Astrocyte of the spinal cord (primary cell): ENCODE results near the gene BRSK1.
"Not testable (repeated sequence)": the region's sequence is repeated elsewhere in the genome, so short reads cannot be mapped to it uniquely, and the experiment has no call there.

ENCODE experiments used
- DNase-seq: peaks from one replicate; pipeline ENCODE4 v3.0.0; 2011; ENCODE audit warnings: low read depth, low spot score
- H3K4me3 ChIP-seq: 2 replicates; pipeline ENCODE4 v1.5.1; 2011; ENCODE audit warnings: low read depth, mild to moderate bottlenecking, low read length, moderate library complexity
- CTCF ChIP-seq: IDR thresholded peaks from 2 replicates; pipeline ENCODE4 v1.5.1; 2012; ENCODE audit warnings: low read depth, mild to moderate bottlenecking, low read length, inconsistent platforms
- in situ Hi-C: cut with HindIII; loops from 2 replicates; pipeline ENCODE4 v1.10.0; 2017; ENCODE audit warnings: low sequenced_read_pairs

The BRSK1 gene

GRCh38 chr19:55324662-55325061 is 40.9 kb downstream of the BRSK1 start:
- no peak for TF ChIP-seq CTCF
- H3K4me3 ChIP-seq = no peak overlapping the region
- DNase-seq = no peak
- in situ Hi-C loops = no loop called here

DNA sequence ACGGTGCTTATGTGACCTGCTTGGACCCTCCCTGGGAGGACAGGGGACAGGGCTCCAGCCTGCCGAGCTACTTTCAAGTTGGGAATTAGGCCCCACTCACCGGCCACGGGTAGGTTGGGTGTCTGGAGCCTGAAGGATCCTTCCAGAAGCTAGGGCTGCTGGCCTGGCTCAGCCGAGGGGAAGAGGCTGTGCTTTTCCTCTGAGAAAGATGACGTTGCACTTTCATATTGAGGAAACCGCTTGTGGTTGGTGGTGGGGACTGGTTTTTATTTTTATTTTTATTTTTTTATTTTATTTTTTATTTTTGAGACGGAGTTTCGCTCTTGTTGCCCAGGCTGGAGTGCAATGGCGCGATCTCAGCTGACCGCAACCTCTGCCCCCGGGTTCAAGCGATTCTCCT is 41.4 kb downstream of the BRSK1 start, which contains the start of gene TMEM150B:
TMEM150B (minus strand) TSS at position 170 of the 400 bp plus-strand sequence. CDS start 4,305 bp downstream, outside the sequence.
- no peak for TF ChIP-seq CTCF
- no peak for DNase-seq
- no peak within 1 kb of the TSS for H3K4me3 ChIP-seq
- in situ Hi-C loops = no loop called here

GRCh38 chr19:55328774-55329318 is 45.0 kb downstream of the BRSK1 start:
- DNase-seq, H3K4me3 ChIP-seq, in situ Hi-C loops: not testable (repeated sequence)

DNA sequence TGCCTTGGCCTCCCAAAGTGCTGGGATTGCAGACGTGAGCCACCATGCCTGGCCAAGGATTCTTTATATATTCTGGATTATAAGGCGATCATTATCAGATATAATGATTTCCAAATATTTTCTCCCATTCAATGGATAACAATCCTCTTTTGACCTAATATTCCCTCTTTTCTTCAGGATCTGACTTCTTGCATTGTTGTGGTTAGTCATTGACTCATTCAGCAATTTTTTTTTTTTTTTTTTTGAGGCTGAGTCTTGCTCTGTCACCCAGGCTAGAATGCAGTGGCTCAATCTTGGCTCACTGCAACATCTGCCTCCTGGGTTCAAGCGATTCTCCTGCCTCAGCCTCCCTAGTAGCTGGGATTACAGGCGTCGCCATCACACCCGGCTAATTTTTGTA is 46.0 kb downstream of the BRSK1 start:
- H3K4me3 ChIP-seq, in situ Hi-C loops, DNase-seq: not testable (repeated sequence)

- DNase-seq = no peak
- in situ Hi-C loops = no loop called here
- TF ChIP-seq CTCF = no peak
- H3K4me3 ChIP-seq = no peak overlapping the region
Observed at GRCh38 chr19:55333870-55334269, 50.1 kb downstream of the BRSK1 start.

GRCh38 chr19:55336101-55336500 is 52.3 kb downstream of the BRSK1 start:
- in situ Hi-C loops = no loop called here
- H3K4me3 ChIP-seq = no peak overlapping the region

DNA sequence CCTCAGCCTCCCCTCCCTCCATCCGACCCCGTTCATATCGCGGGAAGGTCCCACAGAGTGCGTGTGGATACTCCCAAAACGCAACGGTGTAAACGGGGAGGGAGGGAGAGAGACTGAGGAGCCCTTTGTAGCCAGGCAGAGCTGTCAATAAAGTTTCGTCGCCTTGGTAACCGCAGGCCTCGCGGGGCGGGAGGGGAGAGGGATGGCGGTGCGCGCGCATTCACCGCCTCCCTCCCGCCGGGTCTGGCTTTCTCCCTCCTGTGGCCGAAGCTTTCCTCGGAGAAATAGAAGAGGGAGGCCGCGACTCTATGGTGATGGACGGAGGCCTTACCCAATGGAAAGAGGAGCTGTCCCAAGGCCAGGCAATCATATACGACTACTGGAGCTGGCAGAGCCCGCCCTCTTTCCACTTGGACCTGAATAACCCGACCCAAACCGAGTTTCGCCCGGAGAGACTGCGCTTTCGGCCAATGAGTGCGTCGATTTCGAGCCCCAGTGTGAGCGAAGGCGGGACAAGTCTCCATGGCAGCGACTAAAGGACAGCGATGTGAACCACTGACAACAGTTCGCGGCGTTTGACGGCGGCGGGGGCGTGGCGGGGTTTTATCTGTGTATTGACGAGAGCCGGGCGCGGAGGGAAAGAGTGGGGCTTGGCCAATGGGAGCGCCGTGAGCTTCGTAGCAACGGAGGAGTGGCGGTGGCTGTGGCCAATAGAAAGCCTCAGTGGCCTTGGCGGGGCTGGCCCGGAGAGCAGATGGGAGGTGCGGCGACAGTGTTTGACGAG is 55.5 kb downstream of the BRSK1 start, which contains the start of gene KMT5C:
KMT5C (plus strand) TSS at position 772 of the 784 bp plus-strand sequence. CDS start 2,061 bp downstream, outside the sequence.
- in situ Hi-C loops = no loop called here

More at GRCh38 chr19:55336101-55336500, 52.3 kb downstream of the BRSK1 start:
- DNase-seq = no peak
- TF ChIP-seq CTCF = no peak

More for the DNA sequence above, 55.5 kb downstream of the BRSK1 start, which contains the start of gene KMT5C:
- peak; percentile 100 for DNase-seq
- H3K4me3 ChIP-seq = peak within 1 kb of the TSS; percentile 73
- TF ChIP-seq CTCF = peak; percentile 34
